ENCODE results near the gene PNISR.

Gene PNISR

GRCh38 chr6:99407076-99407475 lies 18.0 kb downstream of the PNISR start:
- no peak for DNase-seq

GRCh38 chr6:99402448-99402847 lies 22.7 kb downstream of the PNISR start:
- peak; percentile 49 to 51 for DNase-seq

- peak; percentile 38 to 45 for DNase-seq
Measured at GRCh38 chr6:99397287-99397686, 27.8 kb downstream of the PNISR start.

- peak; percentile 56 to 58 for DNase-seq
Measured at GRCh38 chr6:99393698-99394531, 31.2 kb downstream of the PNISR start, which contains the start of gene COQ3. COQ3 (minus strand) TSS chr6:99394195; CDS start chr6:99394179, 16 bp downstream.

GRCh38 chr6:99393366-99393697 lies 31.8 kb downstream of the PNISR start:
- DNase-seq, result no peak

- DNase-seq, result no peak
Measured at GRCh38 chr6:99390896-99391295, 34.2 kb downstream of the PNISR start.

GRCh38 chr6:99384507-99384906 lies 40.6 kb downstream of the PNISR start:
- no peak for DNase-seq

- DNase-seq, result no peak
Measured at GRCh38 chr6:99378636-99379035, 46.5 kb downstream of the PNISR start.

- DNase-seq, result no peak
Measured at GRCh38 chr6:99369533-99369932, 55.6 kb downstream of the PNISR start.

- no peak for DNase-seq
Measured at GRCh38 chr6:99366852-99367251, 58.3 kb downstream of the PNISR start.

GRCh38 chr6:99364026-99364425 lies 61.1 kb downstream of the PNISR start:
- DNase-seq, result no peak

- DNase-seq, result no peak
Measured at GRCh38 chr6:99362678-99363268, 62.3 kb downstream of the PNISR start.

GRCh38 chr6:99359800-99360199 lies 65.3 kb downstream of the PNISR start:
- no peak for DNase-seq

- no peak for DNase-seq
Measured at GRCh38 chr6:99356641-99357040, 68.5 kb downstream of the PNISR start.

GRCh38 chr6:99354983-99355382 lies 70.1 kb downstream of the PNISR start:
- DNase-seq, result no peak

GRCh38 chr6:99353126-99353525 lies 72.0 kb downstream of the PNISR start:
- DNase-seq, result no peak

- DNase-seq, result no peak
Measured at GRCh38 chr6:99350573-99350972, 74.5 kb downstream of the PNISR start.

- DNase-seq, result no peak
Measured at GRCh38 chr6:99349171-99350141, 75.7 kb downstream of the PNISR start, which contains the start of gene FAXC. FAXC (minus strand) TSS chr6:99349674; CDS start chr6:99349372, 302 bp downstream.

- no peak for DNase-seq
Measured at GRCh38 chr6:99348288-99349170, 76.6 kb downstream of the PNISR start.
